ENCODE results near the gene RAMACL. TPM values are rescaled to one million over a fixed set of nuclear protein-coding genes. Genes with fewer than 3 reads are reported as not detected.

RAMACL gene
- total RNA-seq: not detected in 2 replicates

GRCh38 chr6:166586424-166587156 is at the start of gene RAMACL:
RAMACL (minus strand) TSS chr6:166586678; CDS start chr6:166586477, 201 bp downstream.

GRCh38 chr6:166627033-166627874 is 40.8 kb upstream of the RAMACL start, which contains the start of gene RPS6KA2:
RPS6KA2 (minus strand) TSS chr6:166627251; CDS start chr6:166627019, 232 bp downstream.

Other genes starting within 250 kb of the RAMACL start
- 56.2 and 58.5 TPM in 2 replicates for gene SFT2D1, start 244.1 kb downstream of the RAMACL start, total RNA-seq
- 31.2 and 34.9 TPM in 2 replicates for gene MPC1, start 203.7 kb downstream of the RAMACL start, total RNA-seq
- 28.3 and 35.8 TPM in 2 replicates for gene RPS6KA2, start 40.6 kb upstream of the RAMACL start, total RNA-seq